ENCODE measurements around the gene GC. TPM values are rescaled to one million over a fixed set of nuclear protein-coding genes. Genes with fewer than 3 reads are reported as not detected.

Gene GC
- total and polyA plus RNA-seq, 10 of the 15 experiments (the other 5 are each of a cell fraction or from before 2014, with no cell fraction given): 2.3 TPM; not detected in 9

- H3K27ac ChIP-seq (ENCODE audit: control insufficient read depth, insufficient read depth): no peak overlapping the region
- H3K9me3 ChIP-seq (replicated peaks; ENCODE audit: control insufficient read depth, insufficient read depth, low read length): no peaks in the 10 kb centered on the region
- SMC1A ChIA-PET (ENCODE audit: uncharacterized antibody, unreplicated experiment): interaction anchor here (1.0 to 3.0 kb wide), 6 partner anchors 20 to 1110 kb away, joined by 3 to 21 read pairs (median 4); no protein-coding TSS in a partner anchor
- no peaks in the 10 kb centered on the region for H3K36me3 ChIP-seq (ENCODE audit: control insufficient read depth in 2 of 2, insufficient read depth in 2 of 2, low read length in 1 of 2)
- no peaks in the 10 kb centered on the region for H3K4me1 ChIP-seq (ENCODE audit: control insufficient read depth, insufficient read depth, low read length)
- no peak overlapping the region for H2AFZ ChIP-seq (ENCODE audit: control insufficient read depth, low read depth, low read length)
- H3K27me3 ChIP-seq (replicated peaks in 1 of 2; ENCODE audit: control insufficient read depth in 2 of 2, insufficient read depth in 2 of 2, low read length in 1 of 2): no peaks in the 10 kb centered on the region
- DNase-seq (ENCODE audit: low read depth, low spot score) (no peak), ATAC-seq (no peak), FAIRE-seq (no peak)
- H3K4me3 ChIP-seq: no peak overlapping the region
- in situ Hi-C loops (cut with MboI) (loop anchor here (25.0 kb wide), 1 partner anchor 1099 kb away; no protein-coding TSS in a partner anchor), intact Hi-C loops (cut with micrococcal nuclease; ENCODE audit: unreplicated experiment) (loop anchor here (5.0 kb wide), 2 partner anchors 209 to 1109 kb away; no protein-coding TSS in a partner anchor)
- RAD21 ChIA-PET (ENCODE audit: unreplicated experiment): interaction anchor here (0.7 to 1.7 kb wide), 4 partner anchors 12 to 442 kb away, joined by 3 to 8 read pairs (median 4); no protein-coding TSS in a partner anchor
- POLR2A ChIA-PET: no interaction called here
- H3K9ac ChIP-seq (ENCODE audit: control insufficient read depth, insufficient read depth, low read length): no peak overlapping the region
- no peak overlapping the region for H3K4me2 ChIP-seq (ENCODE audit: control insufficient read depth, insufficient read depth)
- CTCF ChIA-PET: interaction anchor here (0.7 to 5.9 kb wide), 10 partner anchors 9 to 1110 kb away, joined by 3 to 53 read pairs (median 4); no protein-coding TSS in a partner anchor
- BruUV-seq (replicated peaks): no TSS peak
- no peaks in the 10 kb centered on the region for H4K20me1 ChIP-seq (ENCODE audit: control insufficient read depth, insufficient read depth)
- no peak for TF ChIP-seq NFYA (IDR thresholded peaks at IDR 0.05; ENCODE audit: borderline replicate concordance, low read depth, low read length)
- no peaks in the 10 kb centered on the region for H3K79me2 ChIP-seq (ENCODE audit: control insufficient read depth, insufficient read depth, low read length)
- WGBS (ENCODE audit: insufficient coverage, insufficient replicate concordance, low lambda C conversion rate, missing lambda C conversion rate): 0% methylated on average over 2 of the region's 2 CpGs
These were observed 72.6 kb downstream of the GC start for GRCh38 chr4:71711044-71711984.

GRCh38 chr4:71709961-71710360 lies 73.9 kb downstream of the GC start:
- Histone ChIP-seq H3K9me3 (replicated peaks; ENCODE audit: control insufficient read depth, insufficient read depth, low read length) (no peaks in the 10 kb centered on the region), H2AFZ (ENCODE audit: control insufficient read depth, low read depth, low read length) (no peak overlapping the region), H3K27ac (ENCODE audit: control insufficient read depth, insufficient read depth) (no peak overlapping the region), H3K4me2 (ENCODE audit: control insufficient read depth, insufficient read depth) (no peak overlapping the region), H3K9ac (ENCODE audit: control insufficient read depth, insufficient read depth, low read length) (no peak overlapping the region), H3K4me3 (no peak overlapping the region), H3K36me3 (ENCODE audit: control insufficient read depth in 2 of 2, insufficient read depth in 2 of 2, low read length in 1 of 2) (no peaks in the 10 kb centered on the region), H4K20me1 (ENCODE audit: control insufficient read depth, insufficient read depth) (no peaks in the 10 kb centered on the region), H3K79me2 (ENCODE audit: control insufficient read depth, insufficient read depth, low read length) (no peaks in the 10 kb centered on the region), H3K4me1 (ENCODE audit: control insufficient read depth, insufficient read depth, low read length) (no peaks in the 10 kb centered on the region), H3K27me3 (replicated peaks in 1 of 2; ENCODE audit: control insufficient read depth in 2 of 2, insufficient read depth in 2 of 2, low read length in 1 of 2) (no peaks in the 10 kb centered on the region)
- CTCF ChIA-PET: interaction anchor here (4.5 to 5.9 kb wide), 2 partner anchors 439 to 480 kb away, joined by 34 to 53 read pairs; no protein-coding TSS in a partner anchor
- intact Hi-C loops (cut with micrococcal nuclease; ENCODE audit: unreplicated experiment): loop anchor here (5.0 kb wide), 2 partner anchors 208 to 1108 kb away; no protein-coding TSS in a partner anchor
- BruUV-seq (replicated peaks): no TSS peak
- POLR2A ChIA-PET: no interaction called here
- FAIRE-seq: no peak
- no peak for DNase-seq (ENCODE audit: low read depth, low spot score)
- 0 out of 2 replicates have a peak, but pooled peaks have one; percentile 15 for TF ChIP-seq SMC3 (IDR thresholded peaks at IDR 0.05; ENCODE audit: borderline replicate concordance, low read length)
- TF ChIP-seq CBX5 (IDR thresholded peaks at IDR 0.05; ENCODE audit: low read depth): no peak
- TF ChIP-seq POLR2AphosphoS5 (IDR thresholded peaks at IDR 0.05; ENCODE audit: low read length): no peak
- no peak for TF ChIP-seq TCF12 (IDR thresholded peaks at IDR 0.05; ENCODE audit: low read depth, low read length)
- peak in 1 of 3 experiments; percentile 8; a peak in 1 of 6 replicates for TF ChIP-seq CTCF (IDR thresholded peaks at IDR 0.05 in 2 of 3, conservative IDR thresholded peaks at IDR 0.05 in 1 of 3; ENCODE audit: control insufficient read depth in 2 of 3, extremely low read depth in 1 of 3, insufficient read depth in 1 of 3, low read depth in 3 of 3, low read length in 3 of 3)
- no peak for ATAC-seq
- in situ Hi-C loops (cut with MboI): loop anchor here (25.0 kb wide), 1 partner anchor 1098 kb away; no protein-coding TSS in a partner anchor
- WGBS (ENCODE audit: insufficient coverage, insufficient replicate concordance, low lambda C conversion rate, missing lambda C conversion rate): 0% methylated on average over 1 of the region's 1 CpG
- RAD21 ChIA-PET (ENCODE audit: unreplicated experiment): interaction anchor here (0.7 to 1.6 kb wide), 2 partner anchors 441 to 480 kb away, joined by 3 to 4 read pairs; no protein-coding TSS in a partner anchor
- SMC1A ChIA-PET (ENCODE audit: uncharacterized antibody, unreplicated experiment): interaction anchor here (1.0 to 1.1 kb wide), 2 partner anchors 481 to 527 kb away, joined by 3 read pairs; no protein-coding TSS in a partner anchor

All from GM12878 (cell line).